ENCODE data around the gene IFTAP.

GRCh38 chr11:36684840-36685801, 90.8 kb downstream of the IFTAP start:
- no peak for TF ChIP-seq CTCF (conservative IDR thresholded peaks at IDR 0.05; ENCODE audit: low read depth, low read length)
- TF ChIP-seq EZH2 (IDR thresholded peaks at IDR 0.05; ENCODE audit: borderline replicate concordance, low read depth, low read length, poor library complexity, severe bottlenecking) = no peak
